Nasal cavity respiratory epithelium epithelial cell of viscerocranial mucosa (primary cell): ENCODE results near the gene ATXN7. TPM values are rescaled to one million over a fixed set of nuclear protein-coding genes. Genes with fewer than 3 reads are reported as not detected.

Source experiments
- total RNA-seq: library from RNA; depleted of rRNA; stranded (reverse); fragments of >200 nt; gene quantifications from 2 replicates; pipeline ENCODE4 v1.2.3, GENCODE V29; 2014

ATXN7 gene, protein sequence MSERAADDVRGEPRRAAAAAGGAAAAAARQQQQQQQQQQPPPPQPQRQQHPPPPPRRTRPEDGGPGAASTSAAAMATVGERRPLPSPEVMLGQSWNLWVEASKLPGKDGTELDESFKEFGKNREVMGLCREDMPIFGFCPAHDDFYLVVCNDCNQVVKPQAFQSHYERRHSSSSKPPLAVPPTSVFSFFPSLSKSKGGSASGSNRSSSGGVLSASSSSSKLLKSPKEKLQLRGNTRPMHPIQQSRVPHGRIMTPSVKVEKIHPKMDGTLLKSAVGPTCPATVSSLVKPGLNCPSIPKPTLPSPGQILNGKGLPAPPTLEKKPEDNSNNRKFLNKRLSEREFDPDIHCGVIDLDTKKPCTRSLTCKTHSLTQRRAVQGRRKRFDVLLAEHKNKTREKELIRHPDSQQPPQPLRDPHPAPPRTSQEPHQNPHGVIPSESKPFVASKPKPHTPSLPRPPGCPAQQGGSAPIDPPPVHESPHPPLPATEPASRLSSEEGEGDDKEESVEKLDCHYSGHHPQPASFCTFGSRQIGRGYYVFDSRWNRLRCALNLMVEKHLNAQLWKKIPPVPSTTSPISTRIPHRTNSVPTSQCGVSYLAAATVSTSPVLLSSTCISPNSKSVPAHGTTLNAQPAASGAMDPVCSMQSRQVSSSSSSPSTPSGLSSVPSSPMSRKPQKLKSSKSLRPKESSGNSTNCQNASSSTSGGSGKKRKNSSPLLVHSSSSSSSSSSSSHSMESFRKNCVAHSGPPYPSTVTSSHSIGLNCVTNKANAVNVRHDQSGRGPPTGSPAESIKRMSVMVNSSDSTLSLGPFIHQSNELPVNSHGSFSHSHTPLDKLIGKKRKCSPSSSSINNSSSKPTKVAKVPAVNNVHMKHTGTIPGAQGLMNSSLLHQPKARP
- 7.2 and 13.4 TPM in 2 replicates for total RNA-seq

DNA sequence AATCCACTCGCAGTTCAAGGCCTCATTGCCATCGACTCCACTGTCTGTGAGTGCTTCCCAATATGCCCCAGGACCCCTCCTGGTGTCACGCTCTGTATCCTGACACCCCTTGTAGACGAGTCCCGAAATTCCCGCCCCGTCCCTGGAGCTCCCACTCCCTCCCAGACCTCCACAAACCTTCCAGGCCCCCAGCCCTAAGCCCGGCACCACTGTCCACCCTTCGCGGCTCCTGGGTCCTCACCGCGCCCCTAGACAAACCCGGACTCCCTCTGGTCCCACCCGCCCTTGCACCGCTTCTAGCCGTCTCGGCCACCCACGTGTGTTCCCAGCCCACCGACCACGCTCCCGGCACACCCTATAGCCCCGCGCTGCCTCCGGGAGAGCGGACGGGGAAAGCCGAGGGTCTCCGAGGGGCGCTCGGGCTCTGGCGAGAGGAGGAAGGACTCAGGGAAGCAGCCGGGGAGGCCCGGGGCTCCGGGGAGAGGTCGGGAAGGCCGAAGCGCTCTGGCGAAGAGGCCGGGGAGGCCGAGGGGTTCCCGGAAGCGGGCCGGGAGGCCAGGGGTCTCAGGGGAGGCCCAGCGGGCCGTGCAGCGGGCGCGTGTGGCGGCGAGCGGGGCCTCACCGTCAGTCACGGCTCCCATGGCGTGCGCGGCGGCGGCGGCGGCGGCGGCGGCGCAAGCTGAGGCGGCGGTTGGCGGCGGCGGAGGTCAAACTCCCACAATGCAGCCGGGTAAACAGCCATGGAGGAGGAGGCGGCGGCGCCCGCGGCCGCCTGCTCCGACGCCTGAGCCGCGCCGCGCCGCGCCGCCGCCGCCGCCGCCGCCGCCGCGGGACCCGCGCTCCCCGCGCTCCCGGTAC lies at the start of gene ATXN7, which contains the start of gene THOC7:
ATXN7 (plus strand) TSS at position 718 of the 858 bp plus-strand sequence. CDS start 48,732 bp downstream, outside the sequence.
THOC7 (minus strand) TSS at position 656 of the 858 bp plus-strand sequence; CDS start at position 641, 15 bp downstream.

DNA sequence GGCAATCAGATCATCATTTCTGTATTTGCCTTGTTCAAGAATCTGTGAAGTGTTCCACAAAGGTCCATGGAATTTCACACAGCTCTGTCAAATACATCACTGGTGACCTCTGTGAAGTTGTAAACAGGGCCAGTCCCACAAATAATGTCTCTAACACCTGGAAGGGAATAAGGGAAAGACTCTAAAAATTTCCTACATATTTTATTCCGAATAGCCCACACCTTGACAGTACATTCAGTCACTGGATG lies 44.6 kb upstream of the ATXN7 start, which contains the start of gene C3orf49:
C3orf49 (plus strand) TSS at position 149 of the 248 bp plus-strand sequence. CDS start 173 bp downstream, outside the sequence.

DNA sequence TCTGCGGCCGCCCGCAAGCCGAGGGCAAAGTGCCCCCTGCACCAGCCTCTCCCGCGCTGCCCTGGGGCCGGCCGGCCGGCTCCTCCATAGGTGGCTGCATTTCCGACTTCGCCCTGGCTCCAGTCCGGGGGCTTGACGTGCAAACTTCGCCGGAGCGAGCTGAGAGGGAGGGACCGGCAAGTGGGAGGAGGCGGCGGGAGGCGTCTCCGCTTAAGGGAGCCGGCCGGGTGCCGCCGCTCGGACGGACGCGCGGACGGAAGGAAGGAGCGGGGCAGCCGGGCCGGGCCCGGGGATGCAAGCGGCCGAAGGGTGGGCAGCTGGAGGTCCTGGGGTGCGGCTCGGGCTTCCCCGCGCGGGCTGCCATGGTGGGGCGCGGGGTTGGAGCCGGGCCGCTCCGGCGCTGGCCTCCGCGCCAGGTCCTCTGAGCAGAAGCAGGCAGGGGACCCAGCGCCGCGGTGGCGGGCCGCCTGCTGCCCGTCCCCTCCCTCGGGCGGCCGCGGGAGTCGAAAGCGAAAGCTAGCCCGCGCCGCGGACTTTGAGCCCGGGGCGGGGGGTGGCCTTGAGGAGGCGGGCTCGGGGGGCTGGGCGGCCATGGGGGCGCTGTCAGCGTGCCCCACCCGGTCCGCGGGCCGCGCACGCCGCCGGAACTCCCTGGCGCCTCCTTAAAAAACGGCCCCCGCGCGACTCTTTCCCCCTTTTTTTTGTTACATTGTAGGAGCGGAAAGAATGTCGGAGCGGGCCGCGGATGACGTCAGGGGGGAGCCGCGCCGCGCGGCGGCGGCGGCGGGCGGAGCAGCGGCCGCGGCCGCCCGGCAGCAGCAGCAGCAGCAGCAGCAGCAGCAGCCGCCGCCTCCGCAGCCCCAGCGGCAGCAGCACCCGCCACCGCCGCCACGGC lies 48.5 kb downstream of the ATXN7 start, which contains the start of gene SCAANT1:
SCAANT1 (minus strand) TSS at position 511 of the 895 bp plus-strand sequence.

DNA sequence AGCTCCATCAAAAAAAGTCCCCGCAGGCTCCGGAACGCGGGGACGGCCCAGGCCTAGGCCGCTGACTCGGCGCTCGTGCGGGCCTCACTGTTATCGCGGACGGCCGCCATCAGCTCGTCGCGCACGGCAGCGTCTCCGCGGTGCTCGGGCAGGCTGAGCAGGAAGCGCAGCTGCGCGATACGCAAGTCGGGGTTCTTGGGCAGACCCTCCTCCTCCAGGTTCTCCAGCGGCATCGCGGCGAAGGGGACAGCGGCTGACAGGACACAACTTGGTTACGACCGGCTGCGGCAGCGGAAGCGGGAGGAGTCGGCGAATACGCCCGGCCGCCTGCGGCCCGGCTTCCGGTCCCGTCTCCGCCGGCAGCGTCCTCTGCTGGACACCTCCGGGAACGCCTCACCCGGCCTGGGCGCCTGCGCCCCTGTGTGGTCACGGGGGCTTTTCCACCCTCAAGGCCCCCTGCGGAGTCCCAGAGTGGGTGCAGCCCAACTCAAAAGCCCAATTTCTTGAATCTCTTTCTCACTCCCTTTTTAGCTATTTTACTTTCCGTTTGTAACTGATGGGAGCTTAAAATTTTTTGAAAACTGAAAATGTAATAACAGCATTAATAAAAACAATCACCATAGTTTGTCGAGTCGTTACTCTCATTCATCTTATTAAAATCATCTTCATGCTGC lies 159.7 kb downstream of the ATXN7 start, which contains the start of gene PSMD6:
PSMD6 (minus strand) TSS at position 308 of the 674 bp plus-strand sequence; CDS start at position 233, 75 bp downstream.

Other genes with a start within 250 kb of the ATXN7 start
- not detected in 2 replicates for gene SNTN, start 211.2 kb upstream of the ATXN7 start, total RNA-seq
- not detected in 2 replicates for gene C3orf49, start 44.6 kb upstream of the ATXN7 start, total RNA-seq
- 42.7 and 52.5 TPM in 2 replicates for gene THOC7, start 62 bp upstream of the ATXN7 start, total RNA-seq
- gene SCAANT1, start 48.5 kb downstream of the ATXN7 start, total RNA-seq, result not detected in 2 replicates
- gene PSMD6, start 159.6 kb downstream of the ATXN7 start, total RNA-seq, result 71.4 and 98.6 TPM in 2 replicates